ENCODE data around the gene ASB7.

Gene ASB7

DNA sequence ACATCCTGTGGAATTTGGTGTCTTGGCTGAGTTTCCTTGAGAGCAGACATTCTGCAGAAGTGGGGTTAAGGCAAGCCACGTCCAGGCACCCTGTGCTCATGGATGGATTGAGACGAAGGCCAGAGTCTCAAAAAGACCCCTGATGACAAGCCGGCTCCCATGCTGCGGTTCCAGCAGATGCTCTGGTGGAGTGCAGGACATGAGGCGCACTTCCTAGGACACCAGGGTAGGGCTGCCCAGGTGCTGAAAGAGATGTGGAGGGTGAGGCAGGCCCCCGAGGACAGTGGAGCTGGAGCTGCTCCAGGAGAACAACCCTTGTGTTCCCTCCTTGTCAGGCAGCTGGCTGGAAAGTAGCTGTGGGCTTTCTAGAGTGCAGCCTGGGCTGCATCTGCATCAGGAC is 81.0 kb downstream of the ASB7 start:
- no peak overlapping the region for H3K4me3 ChIP-seq (ENCODE audit: insufficient read depth, low read length, poor library complexity, severe bottlenecking)
- H3K9me2 ChIP-seq (replicated peaks; ENCODE audit: insufficient read depth, low read length): no peaks in the 10 kb centered on the region
- no peaks in the 10 kb centered on the region for H3K27me3 ChIP-seq (ENCODE audit: low read length)
- no peak overlapping the region for H2AFZ ChIP-seq (ENCODE audit: low read depth, low read length, severe bottlenecking)
- no peak overlapping the region for H3K9ac ChIP-seq (ENCODE audit: low read length)
- H3K9me3 ChIP-seq (ENCODE audit: insufficient read depth, low read length): no peaks in the 10 kb centered on the region
- no peaks in the 10 kb centered on the region for H3F3A ChIP-seq (ENCODE audit: insufficient read depth)
- H3K4me2 ChIP-seq (ENCODE audit: low read depth, low read length, poor library complexity, severe bottlenecking): no peak overlapping the region
- H3K79me2 ChIP-seq (ENCODE audit: insufficient read depth, low read length): no peaks in the 10 kb centered on the region
- TF ChIP-seq, protein P1, sequence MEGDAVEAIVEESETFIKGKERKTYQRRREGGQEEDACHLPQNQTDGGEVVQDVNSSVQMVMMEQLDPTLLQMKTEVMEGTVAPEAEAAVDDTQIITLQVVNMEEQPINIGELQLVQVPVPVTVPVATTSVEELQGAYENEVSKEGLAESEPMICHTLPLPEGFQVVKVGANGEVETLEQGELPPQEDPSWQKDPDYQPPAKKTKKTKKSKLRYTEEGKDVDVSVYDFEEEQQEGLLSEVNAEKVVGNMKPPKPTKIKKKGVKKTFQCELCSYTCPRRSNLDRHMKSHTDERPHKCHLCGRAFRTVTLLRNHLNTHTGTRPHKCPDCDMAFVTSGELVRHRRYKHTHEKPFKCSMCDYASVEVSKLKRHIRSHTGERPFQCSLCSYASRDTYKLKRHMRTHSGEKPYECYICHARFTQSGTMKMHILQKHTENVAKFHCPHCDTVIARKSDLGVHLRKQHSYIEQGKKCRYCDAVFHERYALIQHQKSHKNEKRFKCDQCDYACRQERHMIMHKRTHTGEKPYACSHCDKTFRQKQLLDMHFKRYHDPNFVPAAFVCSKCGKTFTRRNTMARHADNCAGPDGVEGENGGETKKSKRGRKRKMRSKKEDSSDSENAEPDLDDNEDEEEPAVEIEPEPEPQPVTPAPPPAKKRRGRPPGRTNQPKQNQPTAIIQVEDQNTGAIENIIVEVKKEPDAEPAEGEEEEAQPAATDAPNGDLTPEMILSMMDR (IDR thresholded peaks at IDR 0.05; ENCODE audit: insufficient read depth, low read length, poor library complexity, severe bottlenecking): no peak
- TF ChIP-seq EZH2phosphoT487 (conservative IDR thresholded peaks at IDR 0.05; ENCODE audit: low read length): no peak
- no peaks in the 10 kb centered on the region for H4K20me1 ChIP-seq (ENCODE audit: low read depth, low read length)
- H3K36me3 ChIP-seq (ENCODE audit: low read length): no peaks in the 10 kb centered on the region
- no peak overlapping the region for H3K27ac ChIP-seq (ENCODE audit: low read depth, low read length)

DNA sequence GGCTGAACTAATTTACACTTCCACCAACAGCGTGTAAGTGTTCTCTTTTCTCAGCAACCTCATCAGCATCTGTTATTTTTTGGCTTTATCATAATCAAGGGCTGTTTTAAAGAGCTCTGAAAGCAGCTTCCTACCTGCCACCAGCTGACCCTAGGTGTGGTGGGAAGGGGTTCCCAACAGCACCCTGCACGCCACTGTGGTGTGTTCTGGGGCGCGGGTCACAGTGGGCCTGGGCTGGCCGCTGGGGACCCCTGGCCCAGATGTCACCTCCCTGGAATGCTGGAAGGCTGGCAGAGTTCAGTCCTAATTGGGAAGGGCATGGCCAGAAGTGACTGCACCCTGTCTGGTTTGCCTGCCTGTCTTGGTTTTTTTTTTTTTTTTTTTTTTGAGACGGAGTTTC is 82.2 kb downstream of the ASB7 start:
- Histone ChIP-seq H3K27me3 (ENCODE audit: low read length) (no peaks in the 10 kb centered on the region), H3K9me2 (replicated peaks; ENCODE audit: insufficient read depth, low read length) (no peaks in the 10 kb centered on the region), H2AFZ (ENCODE audit: low read depth, low read length, severe bottlenecking) (no peak overlapping the region), H3K36me3 (ENCODE audit: low read length) (no peaks in the 10 kb centered on the region), H3K79me2 (ENCODE audit: insufficient read depth, low read length) (no peaks in the 10 kb centered on the region), H3F3A (ENCODE audit: insufficient read depth) (no peaks in the 10 kb centered on the region), H3K9ac (ENCODE audit: low read length) (no peak overlapping the region), H3K4me3 (ENCODE audit: insufficient read depth, low read length, poor library complexity, severe bottlenecking) (no peak overlapping the region), H4K20me1 (ENCODE audit: low read depth, low read length) (no peaks in the 10 kb centered on the region), H3K27ac (ENCODE audit: low read depth, low read length) (no peak overlapping the region), H3K4me2 (ENCODE audit: low read depth, low read length, poor library complexity, severe bottlenecking) (no peak overlapping the region), H3K9me3 (ENCODE audit: insufficient read depth, low read length) (no peaks in the 10 kb centered on the region)
- TF ChIP-seq, protein P1 (IDR thresholded peaks at IDR 0.05; ENCODE audit: insufficient read depth, low read length, poor library complexity, severe bottlenecking): no peak
- TF ChIP-seq EZH2phosphoT487 (conservative IDR thresholded peaks at IDR 0.05; ENCODE audit: low read length): no peak

DNA sequence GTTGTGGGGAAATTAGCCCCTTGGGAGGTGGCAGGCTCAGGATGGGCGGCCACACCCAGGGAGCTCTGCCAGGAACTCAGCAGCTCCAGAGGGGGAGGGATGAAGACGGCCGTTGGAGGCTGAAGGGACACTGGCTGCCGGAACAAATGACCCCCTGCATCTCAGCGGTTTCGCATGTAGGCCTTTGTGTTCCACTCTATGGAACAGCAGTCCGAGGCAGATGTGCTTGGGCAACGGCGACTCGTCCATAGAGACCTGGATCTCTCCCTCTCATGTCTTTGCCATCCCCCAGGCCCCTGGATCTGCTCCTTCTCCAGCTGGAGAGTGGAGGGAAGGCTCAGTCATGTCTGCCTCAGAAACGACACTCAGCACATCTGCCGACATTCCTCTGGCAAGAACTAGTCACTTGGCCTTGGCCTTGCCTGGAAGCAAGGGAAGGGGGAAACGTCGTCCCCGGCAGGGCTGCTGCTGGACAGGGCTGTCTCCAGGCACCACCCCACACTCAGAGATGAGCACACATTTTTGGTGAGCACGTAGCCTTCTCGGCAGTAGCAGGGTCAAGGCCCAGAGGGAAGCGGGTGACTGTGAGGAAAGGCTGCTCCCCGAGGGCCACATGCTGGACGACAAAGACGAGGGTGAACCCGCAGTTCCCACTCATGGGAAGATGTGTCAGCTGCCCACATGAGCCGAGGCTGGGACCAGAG is 83.8 kb downstream of the ASB7 start:
- Histone ChIP-seq H4K20me1 (ENCODE audit: low read depth, low read length) (no peaks in the 10 kb centered on the region), H3K27me3 (ENCODE audit: low read length) (no peaks in the 10 kb centered on the region), H3K4me3 (ENCODE audit: insufficient read depth, low read length, poor library complexity, severe bottlenecking) (no peak overlapping the region), H3K9me3 (ENCODE audit: insufficient read depth, low read length) (no peaks in the 10 kb centered on the region), H3F3A (ENCODE audit: insufficient read depth) (no peaks in the 10 kb centered on the region), H3K9me2 (replicated peaks; ENCODE audit: insufficient read depth, low read length) (no peaks in the 10 kb centered on the region), H3K4me2 (ENCODE audit: low read depth, low read length, poor library complexity, severe bottlenecking) (no peak overlapping the region), H3K9ac (ENCODE audit: low read length) (no peak overlapping the region), H2AFZ (ENCODE audit: low read depth, low read length, severe bottlenecking) (no peak overlapping the region), H3K36me3 (ENCODE audit: low read length) (no peaks in the 10 kb centered on the region), H3K79me2 (ENCODE audit: insufficient read depth, low read length) (no peaks in the 10 kb centered on the region), H3K27ac (ENCODE audit: low read depth, low read length) (no peak overlapping the region)
- TF ChIP-seq, protein P1 (IDR thresholded peaks at IDR 0.05; ENCODE audit: insufficient read depth, low read length, poor library complexity, severe bottlenecking): no peak
- TF ChIP-seq EZH2phosphoT487 (conservative IDR thresholded peaks at IDR 0.05; ENCODE audit: low read length): no peak

All from SU-DHL-6 (cell line).